Heart left ventricle (tissue), 13 donors: Measurements from ENCODE around the gene ALX3.

ENCODE experiments used
- CTCF ChIP-seq, 12 donors: fragments of 200-600 bp; sonication (generic) in 4 of 12; IDR thresholded peaks; one replicate each; pipeline versions ENCODE4 v1.5.0 to v1.8.0; 2018 to 2022; ENCODE audit warnings: antibody characterized with exemption in 12 of 12, mild to moderate bottlenecking in 5 of 12
- POLR2A ChIP-seq, 2 donors: fragments of 450-650 bp; IDR thresholded peaks; one replicate each; pipeline ENCODE4 v1.6.1; 2017; ENCODE audit warnings: antibody characterized with exemption in 2 of 2, mild to moderate bottlenecking in 2 of 2, moderate library complexity in 2 of 2
- donor health status: ischemic (EF 13 %, LVEDD 7.1; RV severe dilation, severe dysfunction).
- donor health status: DM: no; HTN: yes; CAD: no.
- donor health status: DM: no; HTN: no; CAD: no.
- donor health status: ischemic (EF 25% LVEDD 6.9; RV normal size, moderate dysfunction).
- donor health status: ischemic (EF 25% LVEDD 5.7; RV mildly dilated, moderate dysfunction).
- donor health status: ischemic (EF 35%, LVEDD 5.7; RV mildly dilated, moderate dysfunction).
- donor health status: nonischemic (EF 11% LVEDD 7.7; RV severe dilation, severe dysfunction).
- donor health status: DM: yes; HTN: yes; CAD: no.
- donor health status: PGD.
- donor health status: ischemic (EF 29% LVEDD 5.4; RV normal size, mild dysfunction).
- donor health status: nonischemic (EF 23%, LVEDD 6.1; RV moderate dilation, normal function).

GRCh38 chr1:110102081-110102480 lies 31.6 kb upstream of the ALX3 start:
- TF ChIP-seq CTCF (IDR thresholded peaks at IDR 0.05) (no peak), POLR2A (IDR thresholded peaks at IDR 0.05) (no peak)
